HG03066 (cell line): Measurements from ENCODE around the gene CDC42BPB.

Experiments used
- ATAC-seq: cut with Tn5 transposase; IDR thresholded peaks from one replicate; pipeline ENCODE4 v1.9.1; 2021; ENCODE audit warnings: low read depth; ENCODE audit not compliant: unreplicated experiment

Gene CDC42BPB

DNA sequence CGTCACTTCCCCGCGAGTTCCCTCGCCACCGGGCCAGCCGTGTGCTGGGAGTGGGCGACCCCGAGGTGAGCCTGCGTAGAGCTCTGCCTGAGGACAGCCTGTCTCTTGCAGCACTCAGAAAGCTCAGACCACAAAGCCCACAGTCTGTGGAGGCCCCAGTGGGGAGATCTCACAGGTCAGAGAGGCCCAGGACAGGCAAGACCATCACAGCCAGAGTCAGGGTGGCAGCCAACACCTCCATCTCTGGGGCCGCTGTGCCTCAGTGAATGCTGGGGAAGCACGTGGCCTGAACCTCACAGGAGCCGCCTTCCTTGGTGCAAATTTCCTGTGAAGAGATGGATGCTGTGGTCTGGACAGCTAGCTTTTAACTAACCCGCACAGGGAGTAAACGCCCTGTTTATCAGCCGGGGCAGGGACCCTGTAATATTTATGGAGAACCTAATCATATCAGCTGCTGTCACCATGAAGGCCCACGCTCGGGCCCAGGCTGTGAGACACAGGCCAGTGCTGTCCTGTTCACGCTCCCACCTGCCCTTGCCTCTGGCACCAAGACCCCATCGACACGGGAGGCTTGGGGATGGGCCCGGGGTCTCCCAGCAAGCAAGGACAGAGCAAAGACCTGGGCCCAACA lies 56.9 kb downstream of the CDC42BPB start:
- ATAC-seq, result no peak

DNA sequence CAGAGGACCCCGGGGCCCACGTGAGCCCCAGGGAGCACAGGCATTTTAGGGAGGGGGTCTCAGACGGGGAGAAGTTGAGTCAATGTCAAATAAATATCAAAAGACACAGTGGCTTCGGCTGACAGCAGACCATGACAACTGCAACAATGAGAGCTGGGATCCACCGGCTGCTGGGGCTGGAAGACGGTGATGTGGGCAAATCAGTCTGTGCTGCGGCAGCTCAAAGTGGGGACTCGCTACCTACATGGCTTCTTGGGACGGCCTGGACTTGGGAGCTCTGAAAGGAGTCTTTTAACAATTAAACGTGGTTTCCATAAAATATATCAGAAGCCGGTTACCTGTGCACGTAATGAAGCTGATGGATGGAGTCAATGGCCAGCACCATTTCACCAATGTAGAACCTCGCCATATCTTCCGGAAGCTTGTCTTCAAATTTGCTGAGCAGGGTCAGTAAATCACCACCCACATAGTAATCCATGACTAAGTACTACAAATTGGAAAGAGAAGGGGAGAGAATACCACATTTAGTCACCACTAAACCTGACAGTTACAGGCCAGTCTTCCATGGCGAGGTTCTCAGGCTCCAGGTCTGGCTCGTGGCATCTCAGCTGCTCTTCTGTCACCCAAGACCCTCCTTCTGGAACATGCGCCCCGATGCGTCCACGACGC lies 58.0 kb downstream of the CDC42BPB start:
- no peak for ATAC-seq

DNA sequence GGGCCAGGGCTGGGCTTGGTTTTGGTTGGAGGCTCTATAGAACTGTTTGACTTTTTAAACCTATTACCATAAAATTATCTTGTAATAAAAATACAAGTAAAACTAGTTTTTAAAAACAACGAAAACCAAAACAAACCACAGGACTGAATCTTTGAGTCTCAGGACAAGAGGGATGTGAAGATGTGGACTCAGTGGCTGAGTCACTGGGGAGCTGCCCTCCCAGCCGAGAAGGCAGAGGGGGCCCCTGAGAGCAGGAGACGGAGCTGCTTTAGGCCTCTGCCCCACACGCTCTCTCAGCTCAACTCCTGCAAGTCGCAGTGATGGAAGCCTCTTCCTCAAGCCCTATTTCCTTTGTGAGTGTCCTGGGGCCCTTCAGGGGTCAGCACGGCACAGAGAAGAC lies 59.0 kb downstream of the CDC42BPB start:
- no peak for ATAC-seq

DNA sequence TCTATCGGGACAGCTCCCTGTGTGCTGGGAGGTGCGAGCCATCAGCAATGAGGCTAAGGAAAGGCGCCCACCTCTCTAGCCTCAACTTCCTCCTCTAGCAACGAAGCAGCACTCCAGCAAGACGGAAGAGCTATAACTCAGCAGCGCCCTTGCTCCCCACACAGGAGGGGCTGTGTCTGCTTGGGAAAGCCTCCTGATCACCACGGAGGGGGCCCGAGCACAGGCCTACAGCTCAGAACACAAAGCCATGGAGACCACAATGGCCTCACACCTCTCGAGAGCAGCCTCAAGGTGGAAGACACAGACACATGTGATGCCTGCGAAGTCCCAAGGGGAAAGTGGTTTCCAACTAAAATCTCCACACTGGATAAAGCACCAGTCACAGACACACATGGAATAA lies 60.4 kb downstream of the CDC42BPB start:
- ATAC-seq, result no peak

DNA sequence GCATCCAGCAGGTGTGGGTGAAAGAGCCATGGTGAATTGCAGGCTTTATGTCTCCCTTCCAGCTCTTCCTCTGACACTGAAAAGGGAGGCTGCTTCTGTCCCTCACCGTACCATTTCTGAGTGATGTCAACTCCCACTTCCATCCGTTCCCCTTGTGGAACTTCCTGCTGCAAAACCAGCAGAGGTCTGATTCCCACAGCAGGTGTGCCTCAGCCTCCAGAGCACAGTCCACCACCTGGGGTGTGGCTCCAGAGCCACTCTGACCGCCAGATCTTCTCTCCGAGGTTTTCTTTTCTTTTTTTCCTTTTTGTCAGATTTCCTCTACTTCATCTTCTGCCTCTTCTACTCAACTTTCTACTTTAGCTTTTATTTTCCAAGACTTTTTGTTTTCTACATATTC lies 62.7 kb downstream of the CDC42BPB start:
- no peak for ATAC-seq

DNA sequence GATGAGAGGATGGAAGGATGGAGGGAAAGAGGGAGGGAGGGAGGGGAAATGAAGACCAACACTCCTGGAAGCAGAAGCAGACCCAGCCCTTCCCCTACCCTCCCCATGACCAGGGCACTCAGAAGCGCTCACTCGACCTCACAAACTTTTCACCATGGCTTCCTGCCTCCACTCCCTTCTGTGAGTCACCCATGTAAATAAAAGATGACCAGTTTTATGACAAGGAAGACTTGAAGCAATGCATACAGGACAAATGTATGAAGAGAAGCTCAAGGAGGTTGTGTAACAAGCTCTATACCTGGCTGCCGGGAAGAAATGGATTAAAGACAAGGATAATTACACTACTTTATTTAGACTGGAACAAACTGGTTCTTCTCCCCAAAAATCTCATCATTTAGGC lies 63.8 kb downstream of the CDC42BPB start:
- no peak for ATAC-seq

DNA sequence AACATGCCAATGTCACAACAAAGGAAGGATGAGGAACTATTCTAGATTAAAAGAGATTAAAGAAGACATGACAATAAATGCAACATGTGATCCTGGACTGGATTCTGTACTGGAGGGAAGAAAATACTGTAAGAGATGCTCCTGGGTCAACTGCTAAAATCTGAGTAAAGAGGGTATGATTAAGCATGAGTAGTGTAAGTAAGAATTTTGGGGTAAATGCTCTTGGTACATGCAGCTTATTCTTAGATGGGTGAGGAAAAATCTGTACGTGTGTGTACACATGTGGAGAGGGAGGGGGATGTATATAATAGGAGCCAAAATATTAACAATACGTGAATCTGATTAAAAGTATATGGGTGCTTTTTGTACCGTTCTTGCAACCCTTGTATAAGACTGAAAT lies 66.0 kb downstream of the CDC42BPB start:
- ATAC-seq, result no peak

DNA sequence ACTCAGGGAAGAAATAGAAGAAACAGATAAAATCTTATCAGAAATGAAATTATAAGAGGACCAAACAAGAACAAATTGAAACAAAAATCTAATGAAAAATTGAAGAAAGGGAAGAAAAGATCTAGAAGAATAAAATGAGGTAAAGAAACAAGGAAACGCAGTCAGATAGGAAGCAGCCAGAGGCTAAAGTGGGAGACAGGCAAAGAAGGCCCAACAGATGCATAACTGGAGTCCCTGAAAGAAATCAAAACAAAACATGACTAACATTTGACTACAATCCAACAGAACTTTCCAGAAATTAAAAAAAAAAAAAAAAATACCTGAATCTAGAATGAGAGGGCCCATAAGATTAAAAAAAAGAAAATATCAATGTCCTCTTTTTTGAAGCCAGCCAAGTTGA lies 69.3 kb downstream of the CDC42BPB start:
- ATAC-seq, result no peak

DNA sequence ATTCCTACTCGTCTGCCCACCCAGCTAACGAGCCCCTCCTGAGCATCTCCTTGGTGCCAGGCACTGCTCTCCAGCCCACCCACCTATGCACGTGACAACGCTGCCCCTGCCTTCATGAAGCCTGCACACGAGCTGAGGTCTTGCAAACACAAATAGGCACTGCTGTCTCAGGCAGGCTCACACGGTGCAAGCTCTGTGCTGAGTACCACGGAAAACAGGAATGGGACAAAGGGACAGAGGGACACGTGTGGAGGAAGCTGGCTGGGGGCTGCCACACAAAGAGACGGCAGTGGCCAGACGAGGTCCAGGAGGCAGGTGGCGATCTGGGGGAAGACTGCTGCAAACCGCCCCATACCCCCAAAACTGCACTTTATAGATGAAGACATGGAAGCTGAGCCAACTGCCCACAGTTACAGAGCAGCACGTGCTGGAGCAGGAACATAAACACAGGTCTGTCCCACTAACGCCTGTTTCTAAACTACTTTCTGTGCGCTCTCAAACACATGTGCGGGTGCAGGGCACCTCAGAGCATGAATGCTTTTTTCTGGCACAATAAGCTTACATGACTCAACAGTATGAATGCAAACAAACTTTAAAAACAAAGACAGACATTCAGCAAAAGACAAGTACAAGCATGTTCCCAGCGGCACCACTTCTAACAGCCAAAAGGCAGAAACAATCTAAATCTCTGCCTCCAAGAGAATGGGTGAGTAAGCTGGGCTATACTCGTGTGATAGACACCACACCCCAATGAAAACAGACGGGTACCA lies 70.4 kb downstream of the CDC42BPB start:
- no peak for ATAC-seq

DNA sequence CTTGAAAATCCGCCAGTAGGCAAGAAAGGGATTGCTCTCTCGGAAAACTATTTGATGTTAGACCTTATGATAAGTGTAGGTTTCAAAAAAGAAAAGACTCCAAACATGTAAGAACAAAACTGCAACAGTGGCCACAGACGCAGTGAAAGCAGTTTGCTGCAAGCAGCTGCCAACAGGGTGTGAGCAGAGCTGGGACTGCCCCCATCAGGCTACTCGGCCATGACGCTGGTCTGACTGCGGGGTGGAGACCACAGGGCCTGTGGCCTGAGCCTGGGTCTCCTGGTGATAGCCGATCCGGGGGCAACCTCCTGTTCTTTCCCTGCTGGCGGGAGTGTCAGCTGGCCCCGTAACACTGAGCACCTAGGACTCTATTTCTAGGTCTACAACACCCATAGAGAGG lies 71.7 kb downstream of the CDC42BPB start:
- no peak for ATAC-seq

DNA sequence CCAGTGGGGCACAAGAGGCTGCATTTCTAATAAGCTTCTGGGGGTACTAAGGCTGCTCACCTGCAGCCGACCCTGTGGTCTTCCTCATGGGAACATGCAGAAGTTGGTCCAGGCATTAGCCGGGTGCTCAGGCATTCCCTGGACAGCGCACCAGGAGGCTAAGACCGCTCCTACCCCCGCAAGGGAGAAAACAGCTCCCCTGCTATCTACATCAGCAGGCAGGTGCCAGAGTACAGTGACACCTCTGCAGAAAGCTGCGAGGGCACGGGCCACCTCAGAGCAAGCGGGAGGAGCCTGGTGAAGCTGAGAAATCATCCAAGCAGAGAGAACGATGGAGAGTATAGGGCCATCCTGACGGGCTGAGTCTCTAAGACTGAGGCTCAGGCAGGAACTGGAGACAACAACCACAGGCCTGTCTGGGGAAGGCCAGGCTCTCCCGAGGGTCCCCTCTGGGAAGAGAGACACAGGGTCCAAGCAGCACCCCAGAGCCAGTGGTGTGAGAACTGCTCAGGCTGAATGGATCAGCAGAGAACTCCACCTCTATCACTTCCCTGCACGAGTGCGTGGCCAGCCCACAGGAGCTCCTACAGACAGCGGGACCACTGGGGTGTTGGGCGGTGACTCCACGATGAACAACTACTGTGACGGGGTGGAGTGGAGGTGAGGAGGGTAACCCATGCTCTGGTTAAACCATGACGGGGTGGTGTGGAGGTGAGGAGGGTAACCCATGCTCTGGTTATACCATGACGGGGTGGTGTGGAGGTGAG lies 72.8 kb downstream of the CDC42BPB start:
- ATAC-seq, result no peak

DNA sequence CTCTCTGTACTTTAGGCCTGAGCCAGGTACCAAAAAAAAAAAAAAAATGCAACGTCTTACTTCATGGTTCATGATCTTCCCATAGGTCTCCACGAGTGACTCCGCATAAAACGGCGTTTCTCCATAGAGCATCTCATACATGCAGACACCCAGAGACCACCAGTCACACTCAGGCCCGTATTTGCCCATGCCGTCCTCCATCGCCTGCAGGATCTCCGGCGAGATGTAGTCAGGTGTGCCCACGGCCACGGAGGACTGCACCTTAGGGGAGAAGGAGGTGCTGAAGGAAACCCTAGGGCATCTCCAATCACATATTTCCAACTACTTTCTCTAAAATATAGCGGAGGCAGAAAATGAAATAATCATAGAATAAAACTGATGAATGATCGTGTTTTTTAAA lies 73.9 kb downstream of the CDC42BPB start:
- no peak for ATAC-seq

DNA sequence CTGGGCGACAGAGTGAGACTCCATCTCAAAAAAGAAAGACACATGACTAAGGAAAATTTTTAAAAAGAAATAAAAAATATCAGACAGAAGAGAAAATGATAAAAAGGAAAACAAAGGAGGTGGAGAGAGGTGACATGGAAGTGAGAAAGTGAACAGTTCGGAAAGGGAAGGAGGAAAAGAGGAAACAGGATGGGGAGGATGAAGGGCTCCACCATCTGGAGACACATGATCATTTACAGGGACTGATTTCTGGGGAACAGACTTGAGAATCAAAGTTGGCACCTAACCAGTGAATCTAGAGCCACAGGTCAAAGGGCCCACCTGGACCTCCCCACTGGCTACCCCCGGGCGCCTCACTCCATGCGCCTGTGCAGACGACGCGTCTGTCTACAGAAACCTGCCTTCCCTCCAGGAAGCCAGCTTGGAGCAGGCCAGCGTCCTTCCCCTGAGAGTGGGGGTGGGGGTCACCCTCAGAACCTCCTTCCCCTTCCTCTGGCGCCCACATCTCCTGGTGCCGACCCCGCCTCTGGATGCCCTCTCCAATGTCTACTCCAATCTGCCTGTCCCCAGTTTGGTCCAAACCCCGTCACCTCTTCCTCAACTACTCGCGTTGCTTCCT lies 74.4 kb downstream of the CDC42BPB start:
- no peak for ATAC-seq

DNA sequence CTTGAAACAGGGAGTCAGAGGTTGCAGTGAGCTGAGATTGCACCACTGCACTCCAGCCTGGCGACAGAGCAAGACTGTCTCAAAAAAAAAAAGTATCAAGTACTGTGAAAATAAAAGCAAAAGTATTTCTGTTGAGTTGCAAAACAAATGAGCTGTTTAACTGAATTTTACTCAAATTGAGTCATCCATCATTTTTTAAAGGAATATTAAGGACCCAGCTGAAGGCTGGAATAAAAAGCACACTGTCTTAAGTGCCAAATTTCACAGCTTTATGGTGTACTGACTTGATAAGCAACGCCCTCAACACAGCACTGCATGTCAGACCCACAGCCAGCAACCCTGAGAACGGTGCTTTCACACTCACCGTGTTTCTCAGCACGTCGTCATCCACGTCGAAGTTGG lies 76.9 kb downstream of the CDC42BPB start:
- no peak for ATAC-seq

DNA sequence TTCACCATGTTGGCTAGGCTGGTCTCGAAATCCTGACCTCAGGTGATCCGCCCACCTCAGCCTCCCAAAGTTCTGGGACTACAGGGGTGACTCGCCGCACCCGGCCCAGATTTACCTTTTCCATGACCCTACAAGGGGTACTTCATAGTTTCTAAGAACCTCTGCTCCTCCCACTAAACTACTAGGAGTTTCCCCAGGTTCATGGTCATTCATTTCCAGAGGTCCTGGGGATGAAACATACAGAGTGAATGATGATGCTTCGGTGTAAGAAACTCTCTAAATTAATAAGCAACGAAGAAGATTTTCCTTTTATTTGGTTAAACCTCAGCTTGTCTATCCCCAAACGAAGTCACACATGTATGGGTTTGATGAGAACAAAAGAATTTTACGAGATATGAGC lies 77.9 kb downstream of the CDC42BPB start:
- ATAC-seq, result no peak

DNA sequence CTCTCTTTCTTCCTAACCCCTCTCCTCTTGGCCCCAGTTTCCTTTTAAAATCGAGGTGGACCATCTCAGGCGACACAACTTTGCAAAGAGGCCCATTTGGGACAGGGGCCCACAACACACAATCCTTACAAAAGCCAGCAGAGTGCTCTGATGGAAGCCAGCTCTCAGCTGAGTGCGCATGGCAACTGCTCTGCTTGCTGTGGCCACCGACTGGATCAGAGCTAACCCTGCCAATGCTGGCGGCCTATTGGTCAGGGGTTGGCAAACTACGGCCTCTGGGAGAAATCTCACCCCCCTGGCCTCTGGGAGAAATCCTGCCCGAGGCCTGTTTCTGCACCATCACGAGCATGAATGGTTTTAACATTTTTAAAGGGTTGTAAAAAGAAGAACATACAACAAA lies 79.9 kb downstream of the CDC42BPB start:
- no peak for ATAC-seq

DNA sequence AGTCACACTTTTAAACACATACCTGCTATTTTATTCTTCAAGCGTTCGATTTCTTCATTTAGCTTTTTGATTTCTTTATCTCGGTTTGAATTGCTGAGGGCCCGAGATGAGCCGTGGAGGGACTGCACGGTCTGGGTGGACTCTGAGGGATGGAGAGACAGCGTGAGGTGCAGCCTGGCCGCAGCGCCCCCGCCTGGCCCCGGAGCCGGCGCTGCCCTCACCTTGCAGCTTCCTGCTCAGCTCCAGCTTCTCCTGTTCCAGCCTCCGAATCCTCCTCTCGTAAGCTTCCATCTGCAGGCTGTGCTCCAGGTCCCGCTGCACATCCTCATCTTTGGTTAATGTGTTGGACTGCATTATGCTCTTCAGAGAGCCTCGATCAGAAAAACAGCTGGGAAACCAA lies 81.7 kb downstream of the CDC42BPB start:
- no peak for ATAC-seq

DNA sequence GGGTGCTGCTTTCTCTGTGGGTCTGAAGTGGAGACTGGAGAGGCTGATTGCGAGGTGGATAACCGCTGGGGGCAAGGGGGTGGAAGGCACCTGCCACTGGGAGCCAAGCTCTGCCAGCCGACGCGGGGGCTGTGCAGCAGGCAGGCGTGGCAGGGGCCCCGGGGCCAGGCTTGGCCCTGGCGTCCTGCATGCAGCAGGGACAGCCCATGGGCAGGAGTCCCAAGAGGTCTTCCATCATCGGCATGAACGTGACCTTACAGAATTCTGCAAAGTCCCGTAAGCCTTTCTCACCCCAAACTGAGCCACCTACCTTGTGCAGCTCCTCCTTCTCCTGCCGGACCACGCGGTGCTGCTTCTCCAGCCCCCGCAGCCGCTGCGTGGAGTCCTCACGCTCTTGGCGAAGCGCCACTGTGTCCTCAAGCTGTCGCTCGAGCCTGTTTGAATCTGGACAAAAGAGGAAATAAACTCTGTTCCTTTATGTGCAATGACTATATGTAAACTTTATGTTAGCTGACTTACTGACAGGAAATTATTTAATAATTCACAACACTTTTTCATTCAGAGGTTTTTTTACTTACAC lies 83.6 kb downstream of the CDC42BPB start:
- no peak for ATAC-seq

DNA sequence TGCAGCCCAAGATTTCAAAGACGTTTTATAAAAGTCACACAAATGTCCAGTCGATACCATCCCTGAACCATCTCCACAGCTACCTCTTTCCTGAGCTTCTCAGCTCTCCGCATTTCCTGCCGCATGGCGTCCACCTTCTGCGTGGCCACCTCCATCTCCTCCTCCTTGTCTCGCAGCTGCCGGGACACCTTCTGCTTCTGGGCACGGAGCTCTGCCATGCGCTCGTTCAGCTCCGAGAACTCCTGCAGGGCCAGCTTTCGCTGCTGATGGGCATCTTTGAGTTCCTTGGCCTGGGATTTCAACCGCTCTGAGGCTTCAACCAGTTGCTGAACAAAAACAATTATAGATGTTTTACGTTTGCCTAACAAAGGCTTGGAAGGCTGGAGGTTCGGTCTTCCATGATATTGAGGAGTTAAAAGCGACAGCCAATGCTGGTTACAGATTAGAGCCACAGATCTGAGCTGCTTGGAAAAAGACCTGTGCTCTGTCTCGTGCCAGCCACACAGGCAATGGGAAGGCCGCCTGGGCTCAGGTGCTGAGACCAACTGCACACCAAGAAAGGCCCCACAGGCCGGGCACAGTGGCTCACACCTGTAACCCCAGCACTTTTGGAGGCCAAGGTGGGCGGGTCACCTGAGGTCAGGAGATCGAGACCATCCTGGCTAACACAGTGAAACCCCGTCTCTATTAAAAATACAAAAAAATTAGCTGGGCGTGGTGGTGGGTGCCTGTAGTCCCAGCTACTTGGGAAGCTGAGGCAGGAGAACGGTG lies 85.3 kb downstream of the CDC42BPB start:
- no peak for ATAC-seq

DNA sequence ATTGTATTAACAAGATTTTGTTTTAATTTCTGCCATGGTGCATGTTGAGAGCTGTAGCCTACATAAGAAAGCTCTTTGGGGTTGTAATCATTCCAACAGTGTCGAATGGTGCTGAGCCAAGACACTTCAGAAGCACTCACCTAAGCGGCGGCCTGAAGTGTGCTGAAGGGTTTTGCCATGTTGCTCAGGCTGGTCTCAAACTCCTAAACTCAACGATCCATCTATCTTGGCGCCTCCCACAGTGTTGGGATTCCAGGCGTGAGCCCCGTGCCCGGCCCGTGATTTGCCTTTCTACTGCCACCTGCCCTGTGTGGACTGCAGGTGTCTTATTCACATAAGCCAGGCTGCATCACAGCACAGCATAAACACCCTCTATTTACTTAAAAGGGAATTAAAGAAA lies 86.0 kb downstream of the CDC42BPB start:
- no peak for ATAC-seq
